K562 (cell line): Measurements from ENCODE around the gene HACE1. TPM values are rescaled to one million over a fixed set of nuclear protein-coding genes. Genes with fewer than 3 reads are reported as not detected.

ENCODE experiments used
- CHD4 ChIP-seq: fragments of 200-600 bp; sonication (generic); IDR thresholded peaks from 3 replicates; pipeline ENCODE4 v1.6.1; 2012; ENCODE audit warnings: low read depth, mild to moderate bottlenecking, mixed read lengths, low read length, inconsistent platforms; ENCODE audit not compliant: insufficient read depth, insufficient replicate concordance, poor library complexity, severe bottlenecking
- ELF1 ChIP-seq: fragments of 200-800 bp; sonication (Bioruptor generic); IDR thresholded peaks from 2 replicates; pipeline ENCODE4 v1.6.1; 2016; ENCODE audit warnings: missing genetic modification characterization, missing compliant biosample characterization
- HNRNPUL1 ChIP-seq: fragments of 200-400 bp; formaldehyde crosslinking; IDR thresholded peaks from 2 replicates; pipeline ENCODE4 v1.6.1; 2017; ENCODE audit warnings: low read length
- KDM1A ChIP-seq, 2 experiments: fragments of 450-650 bp; IDR thresholded peaks; 2 replicates each; pipeline ENCODE4 v1.6.1; 2016; ENCODE audit warnings: mild to moderate bottlenecking in 2 of 2
- NFXL1 ChIP-seq: fragments of 450-650 bp; formaldehyde crosslinking; IDR thresholded peaks from 2 replicates; pipeline ENCODE4 v1.4.0; 2021; ENCODE audit warnings: mild to moderate bottlenecking
- RB1 ChIP-seq: fragments of 450-650 bp; IDR thresholded peaks from 2 replicates; pipeline ENCODE4 v1.6.1; 2017; ENCODE audit warnings: low read depth, mild to moderate bottlenecking
- RCOR1 ChIP-seq, 2 experiments: IDR thresholded peaks; 2 replicates each; pipeline ENCODE4 v1.6.1; 2012; ENCODE audit warnings: low read depth in 2 of 2, low read length in 2 of 2, borderline replicate concordance in 1 of 2, improper control_type of control experiment in 1 of 2
- TOE1 ChIP-seq, 2 experiments: fragments of 450-650 bp in 1 of 2; sonication (generic) in 1 of 2; formaldehyde crosslinking in 1 of 2; IDR thresholded peaks; 2 replicates each; pipeline versions ENCODE4 v1.7.1 to v1.8.0; 2016 to 2022; ENCODE audit warnings: borderline replicate concordance in 2 of 2, mild to moderate bottlenecking in 2 of 2, antibody characterized with exemption in 1 of 2, inconsistent platforms in 1 of 2, low read depth in 1 of 2, missing genetic modification reagents in 1 of 2, moderate library complexity in 1 of 2
- ZFP36 ChIP-seq: fragments of 150-350 bp; IDR thresholded peaks from 2 replicates; pipeline ENCODE4 v1.6.1; 2018; ENCODE audit warnings: low read length, low read depth; ENCODE audit not compliant: partially characterized antibody
- ZNF146 ChIP-seq: IDR thresholded peaks from one replicate; pipeline ENCODE4 v1.6.1; 2018; ENCODE audit warnings: missing compliant biosample characterization; ENCODE audit not compliant: unreplicated experiment
- ZNF699 ChIP-seq: fragments of 250-450 bp; sonication (Bioruptor Pico); IDR thresholded peaks from 2 replicates; pipeline ENCODE4 v1.8.0; 2021; ENCODE audit warnings: mild to moderate bottlenecking, moderate library complexity; ENCODE audit not compliant: insufficient replicate concordance
- ZNF79 ChIP-seq: fragments of 250-450 bp; sonication (Bioruptor Pico); IDR thresholded peaks from 2 replicates; pipeline ENCODE4 v1.4.0; 2020; ENCODE audit warnings: low read depth, mild to moderate bottlenecking, moderate library complexity
- polyA plus RNA-seq, 8 experiments: library from polyadenylated mRNA; depleted of rRNA in 4 of 8; stranded (reverse) in 5 of 8; unstranded in 3 of 8; fragments of >200 nt; fragmentation: Nextera tagmentation in 2 of 8; fragmentation: Illumina TruSeq in 1 of 8; extraction: Ambion mirVana in 2 of 8; extraction: Trizol in 1 of 8; gene quantifications; 2 replicates each; pipeline versions ENCODE4 v1.2.1 to v1.2.3, GENCODE V29; 2011 to 2014; ENCODE audit warnings: inconsistent platforms in 1 of 8, missing spikeins in 1 of 8
- total RNA-seq, 7 experiments: library from RNA; depleted of rRNA in 6 of 7; stranded (reverse); fragments of >200 nt in 6 of 7; fragmentation: Illumina TruSeq in 2 of 7; extraction: Trizol in 2 of 7; gene quantifications; 2 replicates each; pipeline versions ENCODE4 v1.2.1 to v1.2.3, GENCODE V29; 2011 to 2021; ENCODE audit warnings: low replicate concordance in 1 of 7
- TF ChIP-seq, protein P1 (sequence below): fragments of 250-450 bp; sonication (Bioruptor Pico); IDR thresholded peaks from 2 replicates; pipeline ENCODE4 v1.4.0; 2020; ENCODE audit warnings: mild to moderate bottlenecking
- TF ChIP-seq, protein P2 (sequence below): sonication (generic); formaldehyde crosslinking; IDR thresholded peaks from 2 replicates; pipeline ENCODE4 v1.8.0; 2022; ENCODE audit warnings: mild to moderate bottlenecking, low read depth, missing genetic modification reagents
- TF ChIP-seq, protein P3 (sequence below): fragments of 450-650 bp; formaldehyde crosslinking; IDR thresholded peaks from 2 replicates; pipeline ENCODE4 v1.4.0; 2020; ENCODE audit warnings: mild to moderate bottlenecking, moderate library complexity
- TF ChIP-seq, protein P4 (sequence below): sonication (generic); IDR thresholded peaks from 2 replicates; pipeline ENCODE4 v1.6.1; 2016
- TF ChIP-seq, protein P5 (sequence below): sonication (generic); formaldehyde crosslinking; IDR thresholded peaks from 2 replicates; pipeline ENCODE4 v1.8.1; 2023; ENCODE audit warnings: mild to moderate bottlenecking, missing genetic modification reagents

HACE1 gene
- total and polyA plus RNA-seq, 9 of the 15 experiments (the other 6 are each of a cell fraction or from before 2014, with no cell fraction given): 3.6 to 19.9 (median 9.1) TPM

DNA sequence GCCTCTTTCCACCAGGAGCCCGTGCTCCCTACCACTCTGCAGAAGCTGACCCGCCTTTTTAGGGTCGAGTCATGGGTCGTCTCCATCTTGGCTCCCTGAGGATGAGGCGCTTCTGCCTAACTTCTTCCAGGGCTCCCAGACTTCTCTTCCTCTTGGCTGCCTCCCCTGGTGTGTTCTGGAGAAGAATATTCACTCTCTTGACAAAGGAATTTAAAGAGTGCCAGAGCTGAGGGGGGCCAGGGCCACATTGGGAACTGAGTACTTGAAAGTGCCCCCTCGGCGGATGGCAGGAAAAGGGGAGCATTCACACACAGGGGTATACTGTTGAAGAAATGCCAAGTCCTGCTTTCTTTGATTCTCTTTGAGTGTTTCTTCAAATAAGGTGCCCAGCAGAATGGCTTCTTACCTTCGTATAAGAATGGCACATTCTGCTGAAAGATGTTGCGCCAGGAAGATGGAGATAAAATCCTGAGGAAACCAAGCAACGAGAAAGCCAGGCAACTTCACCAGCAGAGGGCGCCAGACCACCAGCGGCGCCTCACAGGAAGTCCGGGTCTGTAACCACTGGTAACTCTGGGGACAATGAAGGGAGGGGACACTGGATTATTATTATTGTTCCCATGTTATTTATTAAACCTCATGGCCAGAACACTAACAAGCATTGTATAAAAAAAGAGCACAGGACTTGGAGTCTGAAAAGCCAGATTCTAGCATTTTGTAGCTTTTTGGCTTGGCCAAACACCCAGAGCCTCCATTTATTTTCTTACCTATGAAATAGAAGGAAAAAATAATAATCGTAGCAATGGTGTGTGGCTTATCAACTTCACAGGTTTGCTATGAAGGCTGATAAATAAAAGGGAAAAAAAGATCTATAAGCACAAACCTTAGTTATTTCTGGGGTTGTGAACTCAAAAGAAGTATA is 176.7 kb downstream of the HACE1 start (continued):
- TF ChIP-seq, protein P1, sequence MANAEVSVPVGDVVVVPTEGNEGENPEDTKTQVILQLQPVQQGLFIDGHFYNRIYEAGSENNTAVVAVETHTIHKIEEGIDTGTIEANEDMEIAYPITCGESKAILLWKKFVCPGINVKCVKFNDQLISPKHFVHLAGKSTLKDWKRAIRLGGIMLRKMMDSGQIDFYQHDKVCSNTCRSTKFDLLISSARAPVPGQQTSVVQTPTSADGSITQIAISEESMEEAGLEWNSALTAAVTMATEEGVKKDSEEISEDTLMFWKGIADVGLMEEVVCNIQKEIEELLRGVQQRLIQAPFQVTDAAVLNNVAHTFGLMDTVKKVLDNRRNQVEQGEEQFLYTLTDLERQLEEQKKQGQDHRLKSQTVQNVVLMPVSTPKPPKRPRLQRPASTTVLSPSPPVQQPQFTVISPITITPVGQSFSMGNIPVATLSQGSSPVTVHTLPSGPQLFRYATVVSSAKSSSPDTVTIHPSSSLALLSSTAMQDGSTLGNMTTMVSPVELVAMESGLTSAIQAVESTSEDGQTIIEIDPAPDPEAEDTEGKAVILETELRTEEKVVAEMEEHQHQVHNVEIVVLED (CRISPR knock-in tag): peak; percentile 18; the same call in 1 of the 2 replicates
- TF ChIP-seq, protein P2, sequence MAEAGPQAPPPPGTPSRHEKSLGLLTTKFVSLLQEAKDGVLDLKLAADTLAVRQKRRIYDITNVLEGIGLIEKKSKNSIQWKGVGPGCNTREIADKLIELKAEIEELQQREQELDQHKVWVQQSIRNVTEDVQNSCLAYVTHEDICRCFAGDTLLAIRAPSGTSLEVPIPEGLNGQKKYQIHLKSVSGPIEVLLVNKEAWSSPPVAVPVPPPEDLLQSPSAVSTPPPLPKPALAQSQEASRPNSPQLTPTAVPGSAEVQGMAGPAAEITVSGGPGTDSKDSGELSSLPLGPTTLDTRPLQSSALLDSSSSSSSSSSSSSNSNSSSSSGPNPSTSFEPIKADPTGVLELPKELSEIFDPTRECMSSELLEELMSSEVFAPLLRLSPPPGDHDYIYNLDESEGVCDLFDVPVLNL: no peak
- TF ChIP-seq RB1 (0 out of 2 replicates have a peak, but pooled peaks have one; percentile 35), ZNF146 (no peak), NFXL1 (CRISPR knock-in tag) (no peak), ZNF699 (CRISPR knock-in tag) (no peak), TOE1 (IDR thresholded peaks at IDR 0.05; ENCODE audit: borderline replicate concordance) (no peak), TOE1 (CRISPR knock-in tag; IDR thresholded peaks at IDR 0.05; ENCODE audit: borderline replicate concordance, low read depth) (no peak), RCOR1 (IDR thresholded peaks at IDR 0.05; ENCODE audit: borderline replicate concordance in 1 of 2, low read depth in 2 of 2, low read length in 2 of 2) (peak in 1 of 2 experiments; percentile 72; a peak in 2 of 4 replicates), ZNF79 (no peak), KDM1A (IDR thresholded peaks at IDR 0.05) (0 out of 4 replicates have a peak, but pooled peaks of 1 of the 2 experiments have one; percentile 31), ELF1 (tag) (peak; percentile 78), ZFP36 (no peak), CHD4 (peak; percentile 27), HNRNPUL1 (no peak)
- TF ChIP-seq, protein P3, sequence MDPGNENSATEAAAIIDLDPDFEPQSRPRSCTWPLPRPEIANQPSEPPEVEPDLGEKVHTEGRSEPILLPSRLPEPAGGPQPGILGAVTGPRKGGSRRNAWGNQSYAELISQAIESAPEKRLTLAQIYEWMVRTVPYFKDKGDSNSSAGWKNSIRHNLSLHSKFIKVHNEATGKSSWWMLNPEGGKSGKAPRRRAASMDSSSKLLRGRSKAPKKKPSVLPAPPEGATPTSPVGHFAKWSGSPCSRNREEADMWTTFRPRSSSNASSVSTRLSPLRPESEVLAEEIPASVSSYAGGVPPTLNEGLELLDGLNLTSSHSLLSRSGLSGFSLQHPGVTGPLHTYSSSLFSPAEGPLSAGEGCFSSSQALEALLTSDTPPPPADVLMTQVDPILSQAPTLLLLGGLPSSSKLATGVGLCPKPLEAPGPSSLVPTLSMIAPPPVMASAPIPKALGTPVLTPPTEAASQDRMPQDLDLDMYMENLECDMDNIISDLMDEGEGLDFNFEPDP: no peak
- TF ChIP-seq, protein P4, sequence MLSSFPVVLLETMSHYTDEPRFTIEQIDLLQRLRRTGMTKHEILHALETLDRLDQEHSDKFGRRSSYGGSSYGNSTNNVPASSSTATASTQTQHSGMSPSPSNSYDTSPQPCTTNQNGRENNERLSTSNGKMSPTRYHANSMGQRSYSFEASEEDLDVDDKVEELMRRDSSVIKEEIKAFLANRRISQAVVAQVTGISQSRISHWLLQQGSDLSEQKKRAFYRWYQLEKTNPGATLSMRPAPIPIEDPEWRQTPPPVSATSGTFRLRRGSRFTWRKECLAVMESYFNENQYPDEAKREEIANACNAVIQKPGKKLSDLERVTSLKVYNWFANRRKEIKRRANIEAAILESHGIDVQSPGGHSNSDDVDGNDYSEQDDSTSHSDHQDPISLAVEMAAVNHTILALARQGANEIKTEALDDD: 0 out of 2 replicates have a peak, but pooled peaks have one; percentile 26
- TF ChIP-seq, protein P5, sequence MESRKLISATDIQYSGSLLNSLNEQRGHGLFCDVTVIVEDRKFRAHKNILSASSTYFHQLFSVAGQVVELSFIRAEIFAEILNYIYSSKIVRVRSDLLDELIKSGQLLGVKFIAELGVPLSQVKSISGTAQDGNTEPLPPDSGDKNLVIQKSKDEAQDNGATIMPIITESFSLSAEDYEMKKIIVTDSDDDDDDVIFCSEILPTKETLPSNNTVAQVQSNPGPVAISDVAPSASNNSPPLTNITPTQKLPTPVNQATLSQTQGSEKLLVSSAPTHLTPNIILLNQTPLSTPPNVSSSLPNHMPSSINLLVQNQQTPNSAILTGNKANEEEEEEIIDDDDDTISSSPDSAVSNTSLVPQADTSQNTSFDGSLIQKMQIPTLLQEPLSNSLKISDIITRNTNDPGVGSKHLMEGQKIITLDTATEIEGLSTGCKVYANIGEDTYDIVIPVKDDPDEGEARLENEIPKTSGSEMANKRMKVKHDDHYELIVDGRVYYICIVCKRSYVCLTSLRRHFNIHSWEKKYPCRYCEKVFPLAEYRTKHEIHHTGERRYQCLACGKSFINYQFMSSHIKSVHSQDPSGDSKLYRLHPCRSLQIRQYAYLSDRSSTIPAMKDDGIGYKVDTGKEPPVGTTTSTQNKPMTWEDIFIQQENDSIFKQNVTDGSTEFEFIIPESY (CRISPR knock-in tag): 0 out of 2 replicates have a peak, but pooled peaks have one; percentile 22
